HG02571 (cell line): ENCODE data around the gene CFAP300.

Experiments used
- ATAC-seq: cut with Tn5 transposase; IDR thresholded peaks from one replicate; pipeline ENCODE4 v1.9.1; 2021; ENCODE audit warnings: mild to moderate bottlenecking, moderate library complexity; ENCODE audit not compliant: unreplicated experiment

CFAP300 gene

GRCh38 chr11:102119997-102120396 is 72.8 kb downstream of the CFAP300 start:
- no peak for ATAC-seq

DNA sequence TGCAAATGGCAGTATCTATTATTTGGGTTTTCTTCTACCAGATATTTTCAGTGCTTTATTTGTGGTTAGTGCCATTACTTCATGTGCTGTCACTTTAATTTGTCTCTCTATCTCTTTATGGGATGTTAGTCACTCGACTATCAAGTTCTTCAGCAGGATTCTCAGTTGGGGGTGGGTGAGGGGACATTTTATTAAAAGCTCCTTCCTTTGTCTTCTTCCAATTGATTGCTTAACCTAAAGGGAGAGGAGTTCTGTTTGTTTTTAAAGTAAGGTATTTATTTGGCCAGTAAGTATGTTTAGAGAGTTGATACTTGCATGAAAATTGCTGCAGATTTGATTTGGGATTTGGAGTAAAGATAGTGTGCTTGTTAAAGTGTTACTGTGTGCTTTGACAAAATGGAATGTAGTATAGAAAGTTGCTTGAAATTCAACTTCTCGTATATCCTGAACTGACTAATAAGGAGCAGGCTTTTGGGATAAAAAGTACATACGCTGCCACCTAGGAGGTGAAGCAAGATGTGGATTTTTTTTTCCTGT is 73.3 kb downstream of the CFAP300 start:
- ATAC-seq: no peak

GRCh38 chr11:102121329-102121728 is 74.1 kb downstream of the CFAP300 start:
- no peak for ATAC-seq
